Liver (tissue), 9 donors: ENCODE data around the gene RBX1. TPM values are rescaled to one million over a fixed set of nuclear protein-coding genes. Genes with fewer than 3 reads are reported as not detected.

Experiments
- DNase-seq: peaks from one replicate; pipeline ENCODE4 v3.0.0-alpha.2; 2017; ENCODE audit warnings: low spot score
- H3K27ac ChIP-seq, 2 donors: one replicate each; pipeline ENCODE4 v1.7.0; 2013; ENCODE audit warnings: inconsistent platforms in 2 of 2, low read length in 2 of 2, control low read depth in 1 of 2, low read depth in 1 of 2, mild to moderate bottlenecking in 1 of 2
- H3K27me3 ChIP-seq, 4 donors: one replicate each; pipeline versions ENCODE4 v1.6.1 to v1.7.0; 2013; ENCODE audit warnings: low read length in 3 of 4, inconsistent platforms in 1 of 4, mild to moderate bottlenecking in 1 of 4, moderate library complexity in 1 of 4; ENCODE audit not compliant: control insufficient read depth in 4 of 4, insufficient read depth in 4 of 4
- H3K36me3 ChIP-seq, 4 donors: one replicate each; pipeline versions ENCODE4 v1.6.1 to v1.7.0; 2013; ENCODE audit warnings: low read length in 3 of 4, mild to moderate bottlenecking in 3 of 4, low read depth in 1 of 4, moderate library complexity in 1 of 4; ENCODE audit not compliant: control insufficient read depth in 4 of 4, insufficient read depth in 3 of 4
- H3K4me1 ChIP-seq, 4 donors: one replicate each; pipeline versions ENCODE4 v1.6.1 to v1.7.0; 2013; ENCODE audit warnings: low read length in 3 of 4, mild to moderate bottlenecking in 3 of 4, moderate library complexity in 1 of 4; ENCODE audit not compliant: control insufficient read depth in 4 of 4, insufficient read depth in 4 of 4
- H3K4me3 ChIP-seq, 3 donors: one replicate each; pipeline versions ENCODE4 v1.6.1 to v1.7.0; 2013; ENCODE audit warnings: low read length in 3 of 3, control low read depth in 1 of 3, low read depth in 1 of 3, mild to moderate bottlenecking in 1 of 3
- H3K9ac ChIP-seq, 2 donors: one replicate each; pipeline ENCODE4 v1.7.0; 2013; ENCODE audit warnings: low read length in 2 of 2, mild to moderate bottlenecking in 2 of 2, moderate library complexity in 2 of 2, control low read depth in 1 of 2, low read depth in 1 of 2
- H3K9me3 ChIP-seq, 4 donors: one replicate each; pipeline versions ENCODE4 v1.6.1 to v1.7.0; 2013; ENCODE audit warnings: low read length in 3 of 4; ENCODE audit not compliant: control insufficient read depth in 4 of 4
- FOXA1 ChIP-seq: IDR thresholded peaks from 2 replicates; pipeline ENCODE4 v1.6.1; 2016; ENCODE audit warnings: antibody characterized with exemption
- FOXA2 ChIP-seq: IDR thresholded peaks from 2 replicates; pipeline ENCODE4 v1.6.1; 2016; ENCODE audit warnings: antibody characterized with exemption
- NR2F2 ChIP-seq: IDR thresholded peaks from 2 replicates; pipeline ENCODE4 v1.6.1; 2016; ENCODE audit warnings: antibody characterized with exemption
- REST ChIP-seq: IDR thresholded peaks from 2 replicates; pipeline ENCODE4 v1.6.1; 2016; ENCODE audit warnings: antibody characterized with exemption, mild to moderate bottlenecking
- SP1 ChIP-seq: IDR thresholded peaks from 2 replicates; pipeline ENCODE4 v1.6.1; 2018; ENCODE audit warnings: antibody characterized with exemption, mild to moderate bottlenecking
- TAF1 ChIP-seq: conservative IDR thresholded peaks from 2 replicates; pipeline ENCODE4 v1.6.1; 2016; ENCODE audit warnings: antibody characterized with exemption, mild to moderate bottlenecking
- YY1 ChIP-seq: IDR thresholded peaks from 2 replicates; pipeline ENCODE4 v1.6.1; 2016; ENCODE audit warnings: antibody characterized with exemption, mild to moderate bottlenecking
- ZBTB33 ChIP-seq: IDR thresholded peaks from 2 replicates; pipeline ENCODE4 v1.6.1; 2016; ENCODE audit warnings: antibody characterized with exemption
- WGBS: extraction: QIAGEN DNeasy Blood & Tissue Kit; methylation state at CpG from one replicate; pipeline ENCODE4 v1.1.7; 2013; 5-methylcytosine and 5-hydroxymethylcytosine counted together
- polyA plus RNA-seq, 2 donors: library from polyadenylated mRNA; stranded (reverse) in 1 of 2; unstranded in 1 of 2; fragments of 200-250 nt in 1 of 2; fragments of >200 nt in 1 of 2; fragmentation: Nextera tagmentation in 1 of 2; extraction: Ambion mirVana in 1 of 2; gene quantifications; one replicate each; pipeline versions ENCODE4 v1.2.1 to v1.2.3, GENCODE V29; 2013 to 2015
- total RNA-seq, 2 donors: library from RNA; depleted of rRNA; stranded (reverse); fragments of >200 nt; gene quantifications; one replicate each; pipeline ENCODE4 v1.2.3, GENCODE V29; 2014
- TF ChIP-seq, protein P1 (sequence below): IDR thresholded peaks from 2 replicates; pipeline ENCODE4 v1.6.1; 2016; ENCODE audit warnings: antibody characterized with exemption
- donor health status: healthy.
- donor health status: healthy.
- donor health status: healthy.
- donor health status: healthy.
- donor health status: healthy.

RBX1 gene
- total and polyA plus RNA-seq, 4 donors: 11.0 to 85.3 (median 46.0) TPM

DNA sequence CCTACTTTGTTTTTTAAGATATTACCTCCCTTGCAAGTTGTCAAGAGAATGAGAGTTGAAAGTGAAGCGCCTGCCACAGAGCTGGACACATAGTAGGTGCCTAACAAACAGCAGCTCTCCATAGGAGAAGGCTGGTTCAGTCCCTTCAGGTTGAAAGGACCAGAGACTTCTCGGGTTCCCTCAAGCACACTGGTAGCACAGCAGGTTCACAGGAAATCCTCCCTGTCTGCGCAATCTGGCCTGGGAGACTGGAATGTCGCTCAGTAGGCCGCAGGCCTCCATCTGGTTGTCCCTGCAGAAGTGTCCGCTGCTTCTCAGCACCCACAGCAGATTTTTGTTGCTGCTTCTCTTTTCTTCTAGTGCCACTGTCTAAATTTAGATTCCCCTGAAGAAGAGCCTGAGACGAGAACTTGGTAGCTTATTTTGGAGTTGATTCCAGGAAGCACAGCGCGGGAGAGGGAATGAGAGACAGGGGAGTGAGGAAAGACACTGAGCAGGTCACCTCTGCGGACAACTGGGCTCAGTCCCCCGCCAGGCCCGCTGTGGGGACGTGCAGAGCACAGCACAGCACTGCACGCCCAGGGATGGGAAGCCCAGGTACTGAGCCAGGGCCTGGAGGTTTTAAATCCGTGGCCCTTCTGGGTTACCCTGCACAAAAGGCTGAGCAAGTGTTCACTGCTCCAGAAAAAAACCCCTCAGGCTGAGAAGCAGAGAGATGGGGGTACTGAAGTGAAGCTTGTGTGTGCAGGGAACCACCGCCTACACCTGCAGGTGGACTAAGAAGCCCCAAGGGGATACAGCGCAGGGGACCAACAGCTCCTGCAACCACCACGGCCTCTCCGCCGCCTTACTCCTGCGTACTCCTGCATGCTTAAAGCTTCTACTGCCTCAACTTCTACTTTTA, 31.6 kb downstream of the RBX1 start:
- no peak overlapping the region for H3K9ac ChIP-seq
- H3K4me1 ChIP-seq: no peaks in the 10 kb centered on the region
- DNase-seq: no peak
- H3K27me3 ChIP-seq: no peaks in the 10 kb centered on the region
- H3K4me3 ChIP-seq: no peak overlapping the region
- H3K27ac ChIP-seq: no peak overlapping the region
- TF ChIP-seq FOXA1 (no peak), TAF1 (no peak), SP1 (no peak)
- 90% methylated on average over 21 of the region's 21 CpGs for WGBS
- H3K36me3 ChIP-seq: no peaks in the 10 kb centered on the region
- no peaks in the 10 kb centered on the region for H3K9me3 ChIP-seq

- H3K27ac ChIP-seq: no peak overlapping the region
- WGBS: 85% methylated on average over 9 of the region's 9 CpGs
- H3K4me1 ChIP-seq: no peaks in the 10 kb centered on the region
- no peak overlapping the region for H3K9ac ChIP-seq
- H3K27me3 ChIP-seq: peaks cover 0 to 3% (median 0%) of the 10 kb centered on the region in 4 donors
- H3K36me3 ChIP-seq: no peaks in the 10 kb centered on the region
- no peak overlapping the region for H3K4me3 ChIP-seq
- TF ChIP-seq ZBTB33: no peak
- H3K9me3 ChIP-seq: no peaks in the 10 kb centered on the region
- no peak for DNase-seq
Measured at GRCh38 chr22:40991298-40991697, 40.1 kb downstream of the RBX1 start.

DNA sequence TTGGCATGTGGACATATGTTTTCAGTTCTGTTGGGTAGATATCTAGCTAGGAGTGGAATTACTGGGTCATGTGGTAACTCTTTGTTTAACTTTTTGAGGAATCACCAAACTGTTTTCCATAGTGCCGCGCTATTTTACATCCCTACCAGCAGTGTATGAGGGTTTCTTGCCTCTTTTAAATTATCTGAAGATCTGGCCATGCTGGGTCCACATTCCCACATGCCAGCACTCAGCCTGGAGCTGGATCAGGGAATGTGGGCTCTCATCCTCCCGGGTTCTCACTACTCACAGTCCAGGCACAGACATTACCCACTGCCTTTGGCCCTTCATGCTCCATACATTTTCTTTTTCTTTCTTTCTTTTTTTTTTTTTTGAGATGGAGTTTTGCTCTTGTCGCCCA, 44.6 kb downstream of the RBX1 start:
- DNase-seq: no peak
- Histone ChIP-seq H3K9me3 (no peaks in the 10 kb centered on the region), H3K36me3 (no peaks in the 10 kb centered on the region), H3K4me3 (no peak overlapping the region), H3K27me3 (peaks cover 0 to 3% (median 0%) of the 10 kb centered on the region in 4 donors), H3K27ac (no peak overlapping the region), H3K4me1 (no peaks in the 10 kb centered on the region), H3K9ac (no peak overlapping the region)
- TF ChIP-seq YY1 (no peak), NR2F2 (no peak), FOXA2 (no peak), REST (no peak), FOXA1 (no peak)
- TF ChIP-seq, protein P1, sequence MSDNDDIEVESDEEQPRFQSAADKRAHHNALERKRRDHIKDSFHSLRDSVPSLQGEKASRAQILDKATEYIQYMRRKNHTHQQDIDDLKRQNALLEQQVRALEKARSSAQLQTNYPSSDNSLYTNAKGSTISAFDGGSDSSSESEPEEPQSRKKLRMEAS: no peak
- 92% methylated on average over 4 of the region's 4 CpGs for WGBS
